ENCODE data around the gene KRTAP15-1. TPM values are rescaled to one million over a fixed set of nuclear protein-coding genes. Genes with fewer than 3 reads are reported as not detected.

KRTAP15-1 gene
- total RNA-seq, 1 donor from 2014 or later: not detected

- Mint-ChIP-seq H3K36me3 (peaks cover 3% of the 10 kb centered on the region), H3K27me3 (no peaks in the 10 kb centered on the region), H3K27ac (no peak overlapping the region)
Measured at GRCh38 chr21:30468900-30469714, 29.0 kb downstream of the KRTAP15-1 start.

GRCh38 chr21:30478004-30478403 is 37.9 kb downstream of the KRTAP15-1 start:
- H3K36me3 Mint-ChIP-seq: no peaks in the 10 kb centered on the region
- DNase-seq (ENCODE audit: extremely low spot score, unreplicated experiment): no peak
- peaks cover 4% of the 10 kb centered on the region for H3K4me1 Mint-ChIP-seq (ENCODE audit: unreplicated experiment)
- H3K4me3 Mint-ChIP-seq: peak overlapping the region; percentile 53
- no peaks in the 10 kb centered on the region for H3K27me3 Mint-ChIP-seq
- TF ChIP-seq CTCF (conservative IDR thresholded peaks at IDR 0.05): no peak
- peaks cover 4% of the 10 kb centered on the region for H3K9me3 Mint-ChIP-seq
- peak overlapping the region; percentile 92 for H3K27ac Mint-ChIP-seq

More at GRCh38 chr21:30468900-30469714, 29.0 kb downstream of the KRTAP15-1 start:
- no peak for TF ChIP-seq CTCF (conservative IDR thresholded peaks at IDR 0.05)
- Mint-ChIP-seq H3K4me3 (no peak overlapping the region), H3K4me1 (ENCODE audit: unreplicated experiment) (peaks cover 16% of the 10 kb centered on the region), H3K9me3 (no peaks in the 10 kb centered on the region)
- DNase-seq (ENCODE audit: extremely low spot score, unreplicated experiment): no peak

- no peaks in the 10 kb centered on the region for H3K27me3 Mint-ChIP-seq
- no peak for TF ChIP-seq CTCF (conservative IDR thresholded peaks at IDR 0.05)
- no peaks in the 10 kb centered on the region for H3K36me3 Mint-ChIP-seq
- peaks cover 4% of the 10 kb centered on the region for H3K9me3 Mint-ChIP-seq
- H3K4me3 Mint-ChIP-seq: no peak overlapping the region
- peaks cover 4% of the 10 kb centered on the region for H3K4me1 Mint-ChIP-seq (ENCODE audit: unreplicated experiment)
- no peak overlapping the region for H3K27ac Mint-ChIP-seq
- no peak for DNase-seq (ENCODE audit: extremely low spot score, unreplicated experiment)
Measured at GRCh38 chr21:30479259-30479658, 39.2 kb downstream of the KRTAP15-1 start.

- H3K4me3 Mint-ChIP-seq: no peak within 1 kb of the TSS
- H3K27me3 Mint-ChIP-seq: no peaks in the 10 kb centered on the region
- no peaks in the 10 kb centered on the region for H3K36me3 Mint-ChIP-seq
- H3K4me1 Mint-ChIP-seq (ENCODE audit: unreplicated experiment): peaks cover 4% of the 10 kb centered on the region
- TF ChIP-seq CTCF (conservative IDR thresholded peaks at IDR 0.05): no peak
- no peak within 1 kb of the TSS for H3K27ac Mint-ChIP-seq
- H3K9me3 Mint-ChIP-seq: peaks cover 4% of the 10 kb centered on the region
- no peak for DNase-seq (ENCODE audit: extremely low spot score, unreplicated experiment)
Measured at GRCh38 chr21:30480145-30480544, 40.1 kb downstream of the KRTAP15-1 start, which contains the start of gene KRTAP19-1. Gene KRTAP19-1 (minus strand): TSS chr21:30480367. CDS start chr21:30480317, 50 bp downstream.

GRCh38 chr21:30482130-30482529 is 42.1 kb downstream of the KRTAP15-1 start:
- DNase-seq (ENCODE audit: extremely low spot score, unreplicated experiment): no peak
- no peaks in the 10 kb centered on the region for H3K36me3 Mint-ChIP-seq
- peaks cover 4% of the 10 kb centered on the region for H3K4me1 Mint-ChIP-seq (ENCODE audit: unreplicated experiment)
- H3K27ac Mint-ChIP-seq: no peak overlapping the region
- H3K4me3 Mint-ChIP-seq: no peak overlapping the region
- peaks cover 10% of the 10 kb centered on the region for H3K9me3 Mint-ChIP-seq
- TF ChIP-seq CTCF (conservative IDR thresholded peaks at IDR 0.05): no peak
- H3K27me3 Mint-ChIP-seq: no peaks in the 10 kb centered on the region
